ENCODE measurements around the gene HRC.

The HRC gene

DNA sequence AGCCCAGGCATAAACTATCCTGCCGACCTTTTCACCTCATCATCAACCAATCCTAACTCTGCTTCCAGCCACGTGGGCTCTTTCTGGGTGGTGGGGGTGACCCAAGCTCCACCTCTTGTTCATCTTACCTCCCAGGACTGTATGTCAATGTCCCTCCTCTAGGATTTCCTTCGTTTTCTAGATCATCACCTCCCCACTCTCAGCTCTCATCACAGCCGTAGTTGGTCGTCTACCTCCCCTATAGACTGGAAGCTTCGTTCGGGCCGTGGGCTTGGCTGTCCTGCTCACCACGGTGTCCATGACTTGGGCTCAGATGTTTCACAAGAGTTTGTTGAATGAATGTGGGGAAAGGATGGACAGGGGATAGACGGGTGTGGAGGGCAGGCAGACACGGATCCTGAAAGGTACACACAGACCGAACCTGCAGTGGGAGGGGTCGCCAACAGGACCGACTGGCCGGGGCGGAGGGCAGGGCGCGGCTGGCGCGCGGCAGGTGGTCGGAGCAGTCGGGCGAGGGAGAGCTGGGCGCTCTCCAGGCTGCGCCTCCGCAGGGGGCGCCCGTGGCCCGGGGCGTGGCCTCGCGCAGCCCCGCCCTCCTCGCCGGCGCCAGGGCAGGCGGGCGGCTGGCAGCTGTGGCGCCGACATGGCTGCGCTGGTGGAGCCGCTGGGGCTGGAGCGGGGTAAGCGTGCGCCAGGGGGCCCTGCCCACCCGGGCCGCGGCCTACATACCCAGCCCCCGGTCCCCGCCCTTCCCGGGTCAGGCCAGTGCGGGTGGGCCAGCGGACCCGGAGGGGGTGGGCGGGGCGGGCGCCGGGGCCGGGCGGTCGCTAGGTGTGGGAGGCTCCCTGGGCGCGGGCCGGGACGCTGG is 41.2 kb downstream of the HRC start, which contains the start of gene LIN7B:
LIN7B (plus strand) TSS at position 609 of the 868 bp plus-strand sequence; CDS start at position 644, 35 bp downstream.
- no peak for FAIRE-seq

DNA sequence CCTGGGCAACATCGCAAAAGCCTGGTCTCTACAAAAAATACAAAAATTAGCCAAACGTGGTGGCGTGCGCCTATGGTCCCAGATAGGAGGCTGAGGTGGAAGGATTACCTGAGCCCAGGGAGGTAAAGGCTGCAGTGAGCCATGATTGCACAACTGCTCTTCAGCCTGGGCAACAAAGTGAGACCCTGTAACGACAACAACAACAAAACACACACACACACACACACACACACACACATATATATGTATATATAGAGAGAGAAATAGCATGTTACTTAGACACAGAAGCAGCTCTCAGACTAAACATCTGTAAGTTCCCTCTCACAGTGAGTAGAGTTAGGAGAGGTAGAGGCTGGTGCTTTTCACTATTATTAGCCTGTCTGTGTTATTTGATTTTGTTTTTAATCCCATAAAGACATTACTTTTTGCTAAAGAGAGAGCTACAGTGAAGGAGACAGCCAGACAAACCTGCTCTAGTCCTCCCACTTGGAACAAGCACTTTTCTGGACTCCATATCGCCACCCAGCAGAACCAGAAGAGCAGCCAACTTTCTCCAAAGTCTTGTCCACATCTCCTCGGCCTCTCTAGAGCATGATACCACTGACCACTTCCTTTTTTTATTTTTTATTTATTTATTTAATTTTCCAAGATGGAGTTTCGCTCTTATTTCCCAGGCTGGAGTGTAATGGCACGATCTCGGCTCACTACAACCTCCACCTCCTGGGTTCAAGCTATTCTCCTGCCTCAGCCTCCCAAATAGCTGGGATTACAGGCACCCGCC is 43.8 kb downstream of the HRC start:
- no peak for FAIRE-seq

DNA sequence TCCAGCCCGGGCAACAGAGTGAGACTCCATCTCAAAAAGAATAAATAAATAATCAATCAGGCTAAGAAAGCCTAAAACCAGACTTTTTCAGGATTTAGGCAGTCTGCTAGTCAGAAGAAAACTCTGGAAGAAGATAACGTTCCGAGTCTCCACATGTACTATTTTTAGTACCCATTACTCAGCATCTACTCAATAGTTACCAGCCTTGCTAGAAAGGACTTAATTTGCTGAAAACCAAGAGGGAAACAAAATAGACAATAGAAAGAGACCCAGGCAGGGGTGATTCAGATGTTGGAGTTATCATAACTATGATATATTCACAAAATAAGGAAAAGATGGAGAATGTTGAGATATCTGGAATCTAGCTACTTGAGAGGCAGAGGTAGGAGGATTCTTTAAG is 44.6 kb downstream of the HRC start:
- FAIRE-seq, result no peak

DNA sequence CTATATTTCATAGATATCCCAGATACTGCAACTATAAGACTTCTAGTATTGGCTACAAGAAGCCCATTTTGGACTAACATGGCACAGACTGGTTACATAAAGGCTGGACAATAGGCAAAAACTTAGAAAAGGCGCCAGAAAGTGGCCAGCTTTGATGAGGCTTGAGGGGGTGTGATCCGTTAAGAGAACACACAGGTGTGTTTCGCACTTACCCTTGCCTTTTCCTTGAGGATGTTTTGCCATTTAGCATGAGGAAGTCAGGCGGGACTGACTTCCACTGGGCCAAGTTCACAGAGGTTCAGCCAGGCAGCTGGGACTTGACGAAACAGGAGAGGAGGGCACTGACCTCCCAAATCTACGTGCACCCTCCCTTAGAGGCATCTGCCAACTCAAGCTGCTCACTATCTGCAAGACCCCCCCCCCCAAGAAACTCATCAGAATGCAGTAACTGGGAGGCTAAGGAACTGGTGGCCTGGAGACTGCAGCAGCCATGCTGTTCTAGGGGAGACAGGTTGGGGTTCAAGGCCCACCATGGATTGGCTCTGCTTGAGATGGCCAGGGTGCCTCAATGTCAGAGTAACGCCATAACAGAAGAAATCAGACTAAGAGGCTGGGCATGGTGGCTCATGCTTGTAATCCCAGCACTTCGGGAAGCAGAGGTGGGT is 45.5 kb downstream of the HRC start:
- FAIRE-seq, result no peak

DNA sequence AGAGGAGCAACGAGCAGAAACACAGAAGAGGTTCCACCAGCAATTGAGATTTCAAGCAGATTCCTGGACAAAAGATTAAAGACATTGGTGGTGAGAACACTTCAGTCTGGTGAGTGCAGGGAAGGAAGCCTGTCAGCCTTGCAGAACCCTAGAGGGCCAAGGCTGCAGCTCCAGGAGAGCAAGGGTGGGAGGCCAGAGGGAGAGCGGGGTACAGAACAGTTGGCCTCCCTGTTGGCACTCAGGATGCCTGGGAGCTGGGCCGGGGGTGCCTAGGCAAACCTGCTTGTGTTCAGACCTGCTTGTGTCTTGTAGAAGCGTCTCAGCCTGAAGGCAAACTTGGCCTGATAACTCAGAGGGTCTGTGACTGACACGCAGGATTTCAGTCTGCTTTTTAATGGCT is 46.1 kb downstream of the HRC start:
- FAIRE-seq, result no peak

DNA sequence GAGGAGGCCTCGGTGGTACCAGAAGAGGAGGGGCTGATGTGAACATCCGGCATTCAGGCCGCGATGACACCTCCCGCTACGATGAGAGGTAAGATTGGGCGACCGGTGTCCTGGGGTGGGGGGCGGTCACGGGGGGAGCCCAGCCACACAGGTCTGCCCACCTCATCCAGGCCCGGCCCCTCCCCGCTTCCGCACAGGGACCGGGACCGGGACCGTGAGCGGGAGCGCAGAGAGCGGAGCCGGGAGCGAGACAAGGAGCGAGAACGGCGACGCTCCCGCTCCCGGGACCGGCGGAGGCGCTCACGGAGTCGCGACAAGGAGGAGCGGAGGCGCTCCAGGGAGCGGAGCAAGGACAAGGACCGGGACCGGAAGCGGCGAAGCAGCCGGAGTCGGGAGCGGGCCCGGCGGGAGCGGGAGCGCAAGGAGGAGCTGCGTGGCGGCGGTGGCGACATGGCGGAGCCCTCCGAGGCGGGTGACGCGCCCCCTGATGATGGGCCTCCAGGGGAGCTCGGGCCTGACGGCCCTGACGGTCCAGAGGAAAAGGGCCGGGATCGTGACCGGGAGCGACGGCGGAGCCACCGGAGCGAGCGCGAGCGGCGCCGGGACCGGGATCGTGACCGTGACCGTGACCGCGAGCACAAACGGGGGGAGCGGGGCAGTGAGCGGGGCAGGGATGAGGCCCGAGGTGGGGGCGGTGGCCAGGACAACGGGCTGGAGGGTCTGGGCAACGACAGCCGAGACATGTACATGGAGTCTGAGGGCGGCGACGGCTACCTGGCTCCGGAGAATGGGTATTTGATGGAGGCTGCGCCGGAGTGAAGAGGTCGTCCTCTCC is 47.4 kb downstream of the HRC start:
- FAIRE-seq, result no peak

DNA sequence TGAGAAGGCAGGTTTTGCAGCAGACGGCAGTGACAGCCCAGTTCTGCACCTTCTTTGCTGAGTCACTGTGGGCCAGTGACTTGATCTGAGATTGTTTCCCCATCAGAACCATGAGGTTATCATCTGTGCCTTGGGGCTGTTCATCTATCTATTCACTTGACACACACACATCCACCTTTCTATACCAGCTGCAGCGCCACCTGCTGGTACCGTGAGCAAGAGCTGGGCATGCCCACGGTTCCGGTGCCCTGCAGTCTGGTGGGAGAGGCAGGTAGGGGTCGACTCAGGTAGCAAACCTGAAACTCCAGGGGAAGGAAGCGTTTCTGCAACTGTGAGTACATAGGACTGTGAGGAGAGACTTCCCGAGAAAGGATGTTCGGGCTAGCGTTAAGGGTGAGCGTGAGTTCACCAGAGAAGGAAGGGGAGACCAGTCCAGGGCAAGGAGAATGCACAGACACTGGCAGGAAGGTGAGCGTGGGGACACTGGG is 48.5 kb downstream of the HRC start:
- no peak for FAIRE-seq

DNA sequence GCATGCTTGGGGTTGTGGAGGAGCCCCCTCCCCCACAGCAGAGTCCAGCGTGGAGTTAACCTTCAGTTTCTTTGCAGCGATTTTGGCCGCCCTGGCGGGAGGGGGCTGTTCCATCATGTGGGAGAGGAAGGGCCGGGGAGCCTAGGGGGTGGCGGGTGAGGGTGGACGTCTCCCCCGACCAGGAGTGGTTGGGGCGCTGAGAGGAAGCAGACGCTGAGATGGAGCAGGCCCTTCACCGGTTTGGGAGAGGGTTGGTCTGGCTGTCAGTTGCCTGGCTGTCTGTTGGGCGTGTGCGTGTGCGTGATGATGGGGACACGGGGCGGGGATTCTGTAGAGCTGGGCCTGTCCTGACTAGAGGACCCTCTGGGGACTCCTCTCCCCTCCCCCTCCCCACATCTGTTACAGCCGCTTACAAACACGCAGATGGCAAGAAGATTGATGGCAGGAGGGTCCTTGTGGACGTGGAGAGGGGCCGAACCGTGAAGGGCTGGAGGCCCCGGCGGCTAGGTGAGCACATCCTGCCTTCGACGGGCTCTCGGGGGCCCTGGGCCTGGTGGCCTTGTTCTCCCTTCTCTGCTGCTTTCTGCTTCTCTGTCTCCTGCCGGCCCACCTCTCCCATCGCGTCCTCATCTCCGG is 50.8 kb downstream of the HRC start:
- no peak for FAIRE-seq

DNA sequence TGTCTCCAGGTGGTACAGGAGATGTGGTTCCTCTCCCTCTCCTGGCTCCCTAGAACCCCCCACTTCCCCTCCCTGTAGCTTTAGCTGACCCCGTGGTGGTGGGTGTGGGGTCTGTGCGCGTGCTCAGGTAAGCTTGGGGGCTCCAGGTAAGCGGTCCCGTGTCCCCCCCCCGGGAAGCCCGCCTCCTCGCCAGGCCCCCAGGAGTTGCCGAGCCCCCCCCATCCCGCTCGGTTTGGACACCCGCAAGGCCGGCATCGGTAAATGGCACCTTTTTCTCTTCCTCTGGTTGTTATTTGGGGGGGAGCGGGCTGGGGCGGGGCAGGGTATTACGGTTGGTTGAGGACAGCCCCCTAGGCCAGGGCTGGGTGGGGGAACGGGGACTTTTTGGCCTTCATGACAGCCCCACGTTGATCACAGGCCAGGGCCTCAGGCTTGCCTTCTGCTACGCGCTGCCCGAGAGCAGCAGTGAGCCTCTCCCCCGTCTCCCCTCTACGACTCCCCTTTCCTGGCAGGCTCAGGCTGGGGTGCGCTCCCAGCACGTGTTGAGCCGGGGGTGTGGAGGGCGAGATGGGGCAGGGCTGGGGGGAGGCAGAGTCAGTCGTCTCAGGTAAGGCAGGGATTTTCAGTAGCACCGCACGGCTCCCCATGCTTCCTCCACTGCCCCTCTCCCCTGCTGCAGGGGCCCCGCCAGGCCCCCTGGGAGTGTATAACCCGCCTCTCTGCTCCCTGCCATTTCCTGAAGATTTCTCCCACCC is 51.7 kb downstream of the HRC start:
- FAIRE-seq, result no peak

DNA sequence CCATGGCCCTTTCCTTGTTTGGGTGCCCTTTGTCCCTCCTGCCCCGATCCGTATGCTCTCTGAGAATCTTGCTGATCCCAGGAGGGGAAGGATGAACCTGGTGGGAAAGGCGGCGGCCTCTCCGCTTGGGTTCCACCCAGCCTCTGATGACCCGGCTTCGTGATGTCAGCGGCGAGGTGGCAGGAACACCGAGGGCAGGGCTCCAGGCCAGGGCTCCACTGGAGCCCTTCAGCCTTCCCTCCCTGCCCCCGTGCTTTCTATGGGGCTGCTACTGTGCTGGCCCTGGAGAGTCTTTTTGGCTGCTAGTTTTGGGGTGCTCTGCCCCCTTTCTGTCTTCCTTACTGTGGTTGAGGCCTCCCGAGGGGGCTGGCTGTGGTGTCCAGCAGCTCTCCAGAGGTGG is 52.9 kb downstream of the HRC start:
- no peak for FAIRE-seq

All from colon (tissue), 2 donors.